Endothelial cell of umbilical vein (primary cell): ENCODE results near the gene TSSC4. TPM values are rescaled to one million over a fixed set of nuclear protein-coding genes. Genes with fewer than 3 reads are reported as not detected.

ENCODE experiments used
- BruUV-seq: library from RNA; stranded (reverse); fragments of 400-500 nt; replicated peaks from 2 replicates; lab custom pipeline; 2021; lab: Mats Ljungman, UMichigan
- CTCF ChIA-PET: fragments of 300-600, 350-600 bp; sonication (Branson Sonifier 250); formaldehyde crosslinking; loops from one replicate; lab custom pipeline; 2021; ENCODE audit warnings: antibody characterized with exemption, inconsistent platforms; lab: Charles Lee
- POLR2A ChIA-PET: fragments of 300-600, 350-600 bp; sonication (Branson Sonifier 250); formaldehyde crosslinking; loops from one replicate; lab custom pipeline; 2021; ENCODE audit warnings: antibody characterized with exemption, inconsistent platforms; lab: Charles Lee
- DNase-seq: peaks from one replicate; pipeline ENCODE4 v3.0.0-alpha.2; 2011; ENCODE audit warnings: low read depth, low spot score
- FAIRE-seq: peaks from 2 replicates; lab custom pipeline; 2011; peaks lifted over from hg19 to GRCh38; lab: Jason Lieb, UNC
- H2AFZ ChIP-seq: 2 replicates; pipeline ENCODE4 v1.6.0; 2012; ENCODE audit warnings: low read depth, low read length, control low read depth, inconsistent platforms
- H3K27ac ChIP-seq: 2 replicates; pipeline ENCODE4 v1.5.1; 2011; ENCODE audit warnings: low read depth, mild to moderate bottlenecking, control low read depth, low read length, moderate library complexity; ENCODE audit not compliant: insufficient read depth
- H3K27me3 ChIP-seq, 2 experiments: 2 replicates each; pipeline versions ENCODE4 v1.6.0 to v1.6.1; 2011; ENCODE audit warnings: low read length in 2 of 2, mixed read lengths in 1 of 2; ENCODE audit not compliant: control insufficient read depth in 2 of 2, insufficient read depth in 2 of 2
- H3K36me3 ChIP-seq, 2 experiments: 2 replicates in 1 of 2; 3 replicates in 1 of 2; pipeline ENCODE4 v1.5.1; 2011; ENCODE audit warnings: low read length in 2 of 2, mild to moderate bottlenecking in 1 of 2, moderate library complexity in 1 of 2; ENCODE audit not compliant: control insufficient read depth in 2 of 2, insufficient read depth in 2 of 2; ENCODE audit errors: extremely low read depth in 1 of 2
- H3K4me1 ChIP-seq: 3 replicates; pipeline ENCODE4 v1.5.1; 2011; ENCODE audit warnings: mild to moderate bottlenecking, low read length; ENCODE audit not compliant: control insufficient read depth, insufficient read depth; ENCODE audit errors: extremely low read depth
- H3K4me2 ChIP-seq: 2 replicates; pipeline ENCODE4 v1.6.1; 2011; ENCODE audit warnings: low read length, control low read depth, mixed read lengths; ENCODE audit not compliant: insufficient read depth
- H3K4me3 ChIP-seq, 3 experiments: fragments of 200-600 bp in 1 of 3; sonication (generic), shearing (Covaris generic) in 1 of 3; replicated peaks in 1 of 3; 2 replicates each; pipeline ENCODE4 v1.5.1; 2011 to 2016; ENCODE audit warnings: control low read depth in 3 of 3, low read length in 3 of 3, mild to moderate bottlenecking in 2 of 3, inconsistent platforms in 1 of 3, low read depth in 1 of 3, moderate library complexity in 1 of 3; ENCODE audit not compliant: insufficient read depth in 1 of 3
- H3K79me2 ChIP-seq: 2 replicates; pipeline ENCODE4 v1.6.0; 2012; ENCODE audit warnings: low read length, inconsistent platforms; ENCODE audit not compliant: control insufficient read depth, insufficient read depth
- H3K9ac ChIP-seq: replicated peaks from 2 replicates; pipeline ENCODE3; 2011; ENCODE audit warnings: low read length, control low read depth; ENCODE audit not compliant: insufficient read depth; ENCODE audit errors: extremely low read depth
- H3K9me1 ChIP-seq: replicated peaks from 3 replicates; pipeline ENCODE4 v1.6.0; 2011; ENCODE audit warnings: mild to moderate bottlenecking, low read length; ENCODE audit not compliant: control insufficient read depth, insufficient read depth; ENCODE audit errors: extremely low read depth
- H3K9me3 ChIP-seq: replicated peaks from 2 replicates; pipeline ENCODE4 v1.5.1; 2012; ENCODE audit warnings: low read length, inconsistent platforms; ENCODE audit not compliant: control insufficient read depth, insufficient read depth
- H4K20me1 ChIP-seq: replicated peaks from 2 replicates; pipeline ENCODE3; 2011; ENCODE audit warnings: mild to moderate bottlenecking, low read length; ENCODE audit not compliant: control insufficient read depth, insufficient read depth; ENCODE audit errors: extremely low read depth
- CTCF ChIP-seq, 2 donors: IDR thresholded peaks; 1 replicate in 1 of 2; 2 replicates in 1 of 2; pipeline ENCODE4 v1.5.1; 2011; ENCODE audit warnings: low read length in 2 of 2, mild to moderate bottlenecking in 2 of 2, moderate library complexity in 2 of 2, control low read depth in 1 of 2, inconsistent platforms in 1 of 2, low read depth in 1 of 2; ENCODE audit not compliant: insufficient read depth in 1 of 2; ENCODE audit errors: extremely low read depth in 1 of 2
- EZH2 ChIP-seq: IDR thresholded peaks from 2 replicates; pipeline ENCODE4 v1.6.1; 2012; ENCODE audit warnings: borderline replicate concordance, low read depth, mild to moderate bottlenecking, moderate library complexity, low read length, inconsistent platforms; ENCODE audit not compliant: severe bottlenecking
- FOS ChIP-seq: IDR thresholded peaks from 2 replicates; pipeline ENCODE4 v1.6.1; 2011; ENCODE audit warnings: mild to moderate bottlenecking, low read length, moderate library complexity, borderline replicate concordance; ENCODE audit not compliant: insufficient read depth
- GATA2 ChIP-seq: IDR thresholded peaks from 2 replicates; pipeline ENCODE4 v1.7.0; 2011; ENCODE audit warnings: low read depth, mild to moderate bottlenecking, moderate library complexity, mixed read lengths, low read length; ENCODE audit not compliant: insufficient read length, insufficient read depth
- JUN ChIP-seq: IDR thresholded peaks from 2 replicates; pipeline ENCODE4 v1.6.1; 2011; ENCODE audit warnings: borderline replicate concordance, low read depth; ENCODE audit not compliant: insufficient read length, insufficient read depth
- MYC ChIP-seq: IDR thresholded peaks from one replicate; pipeline ENCODE4 v1.6.1; 2011; ENCODE audit warnings: mild to moderate bottlenecking, low read depth, low read length
- POLR2AphosphoS5 ChIP-seq: IDR thresholded peaks from 2 replicates; pipeline ENCODE4 v1.6.1; 2012; ENCODE audit warnings: low read depth, mild to moderate bottlenecking, control low read depth, low read length, moderate library complexity; ENCODE audit not compliant: insufficient read depth
- dilution Hi-C: fragments of 300-500 bp; cut with MboI; formaldehyde crosslinking; loops from one replicate; pipeline ENCODE4 v1.15.0; 2019; ENCODE audit warnings: low sequenced_read_pairs; ENCODE audit not compliant: extremely low pct_ligation_motif_present
- intact Hi-C: fragments of 100-400 bp; cut with micrococcal nuclease; formaldehyde crosslinking; loops from one replicate; pipeline ENCODE4 v1.10.0; 2022
- polyA plus RNA-seq, 4 experiments: library from polyadenylated mRNA; depleted of rRNA in 3 of 4; stranded (reverse) in 3 of 4; unstranded in 1 of 4; fragments of >200 nt; gene quantifications; 2 replicates each; pipeline versions ENCODE4 v1.2.1 to v1.2.3, GENCODE V29; 2011 to 2012; ENCODE audit warnings: missing spikeins in 1 of 4
- total RNA-seq: library from RNA; stranded (reverse); gene quantifications from 2 replicates; pipeline ENCODE4 v1.2.3, GENCODE V29; 2021
- TF ChIP-seq, protein P1 (sequence below): IDR thresholded peaks from 2 replicates; pipeline ENCODE4 v1.6.1; 2011; ENCODE audit not compliant: insufficient read depth, insufficient read length

Gene TSSC4
- total and polyA plus RNA-seq, 2 donors (not counting 3 experiments of a cell fraction or from before 2014, with no cell fraction given), result 42.7 to 59.6 TPM

- no TSS peak for BruUV-seq
- FAIRE-seq (no peak), DNase-seq (no peak)
- Histone ChIP-seq H3K27ac (no peak overlapping the region), H2AFZ (no peak overlapping the region), H3K9me1 (no peaks in the 10 kb centered on the region), H3K4me3 (no peak overlapping the region), H3K9ac (no peak overlapping the region), H3K4me1 (no peaks in the 10 kb centered on the region), H3K79me2 (no peaks in the 10 kb centered on the region), H4K20me1 (no peaks in the 10 kb centered on the region), H3K27me3 (peaks cover 0 to 4% of the 10 kb centered on the region in 2 experiments), H3K4me2 (no peak overlapping the region), H3K9me3 (no peaks in the 10 kb centered on the region), H3K36me3 (peaks cover 0 to 3% of the 10 kb centered on the region in 2 experiments)
- TF ChIP-seq EZH2 (no peak), FOS (no peak), JUN (no peak), GATA2 (no peak), CTCF (IDR thresholded peaks at IDR 0.05; ENCODE audit: extremely low read depth in 1 of 2, insufficient read depth in 1 of 2, low read depth in 1 of 2, low read length in 2 of 2) (no peak), POLR2AphosphoS5 (no peak), MYC (no peak)
- TF ChIP-seq, protein P1, sequence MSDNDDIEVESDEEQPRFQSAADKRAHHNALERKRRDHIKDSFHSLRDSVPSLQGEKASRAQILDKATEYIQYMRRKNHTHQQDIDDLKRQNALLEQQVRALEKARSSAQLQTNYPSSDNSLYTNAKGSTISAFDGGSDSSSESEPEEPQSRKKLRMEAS, result no peak
- dilution Hi-C loops, result no loop called here
- intact Hi-C loops, result no loop called here
- POLR2A ChIA-PET, result no interaction called here
- CTCF ChIA-PET, result interaction anchor here (0.8 to 1.9 kb wide), 5 partner anchors 9 to 103 kb away, joined by 3 to 9 read pairs (median 5); no protein-coding TSS in a partner anchor
Observed at GRCh38 chr11:2408671-2409070, 8.1 kb downstream of the TSSC4 start.
